Panc1 (cell line): ENCODE data around the gene TSHZ2. TPM values are rescaled to one million over a fixed set of nuclear protein-coding genes. Genes with fewer than 3 reads are reported as not detected.

ENCODE experiments used
- ATAC-seq: fragments of 200-7000 bp; cut with Tn5 transposase; 2 replicates; pipeline ENCODE4 v1.9.1; 2020; ENCODE audit warnings: mild to moderate bottlenecking, moderate library complexity
- BruUV-seq: library from RNA; stranded (reverse); fragments of 400-500 nt; replicated peaks from 2 replicates; lab custom pipeline; 2021; lab: Mats Ljungman, UMichigan
- CTCF ChIA-PET: fragments of 300-600 bp; sonication (Branson Sonifier 250); formaldehyde crosslinking; loops from one replicate; lab custom pipeline; 2022; ENCODE audit warnings: antibody characterized with exemption; lab: Charles Lee
- POLR2A ChIA-PET: fragments of 300-600 bp; sonication (Branson Sonifier 250); formaldehyde crosslinking; loops from one replicate; lab custom pipeline; 2022; ENCODE audit warnings: antibody characterized with exemption; lab: Charles Lee
- DNase-seq: peaks from one replicate; pipeline ENCODE4 v3.0.0-alpha.2; 2010; ENCODE audit warnings: low read depth, low spot score
- H3K27ac ChIP-seq: 2 replicates; pipeline ENCODE4 v1.5.1; 2011; ENCODE audit warnings: mild to moderate bottlenecking, low read length, inconsistent platforms
- H3K27me3 ChIP-seq: fragments of 200-500 bp; sonication (Bioruptor generic); 2 replicates; pipeline ENCODE4 v1.6.0; 2014; ENCODE audit warnings: low read length, inconsistent platforms; ENCODE audit not compliant: control insufficient read depth, insufficient read depth
- H3K36me3 ChIP-seq: fragments of 200-500 bp; sonication (Bioruptor generic); 2 replicates; pipeline ENCODE4 v1.5.1; 2014; ENCODE audit warnings: inconsistent platforms, mild to moderate bottlenecking, low read length, moderate library complexity; ENCODE audit not compliant: control insufficient read depth, insufficient read depth
- H3K4me1 ChIP-seq: 2 replicates; pipeline ENCODE4 v1.5.1; 2011; ENCODE audit warnings: inconsistent platforms, mild to moderate bottlenecking, low read length, moderate library complexity; ENCODE audit not compliant: control insufficient read depth, insufficient read depth
- H3K4me3 ChIP-seq, 2 experiments: 2 replicates each; pipeline ENCODE4 v1.5.1; 2011 to 2012; ENCODE audit warnings: low read depth in 2 of 2, low read length in 2 of 2, mild to moderate bottlenecking in 2 of 2, inconsistent platforms in 1 of 2, moderate library complexity in 1 of 2
- H3K9me3 ChIP-seq: fragments of 200-500 bp; sonication (Bioruptor generic); 2 replicates; pipeline ENCODE4 v1.5.1; 2014; ENCODE audit warnings: low read depth, mild to moderate bottlenecking, inconsistent platforms, low read length, moderate library complexity; ENCODE audit not compliant: control insufficient read depth, insufficient read depth
- CTCF ChIP-seq: fragments of 450-650 bp; IDR thresholded peaks from 2 replicates; pipeline ENCODE4 v1.5.1; 2017; ENCODE audit warnings: mild to moderate bottlenecking
- POLR2AphosphoS5 ChIP-seq: IDR thresholded peaks from 2 replicates; pipeline ENCODE4 v1.6.1; 2012; ENCODE audit warnings: mild to moderate bottlenecking, low read depth, low read length, moderate library complexity
- REST ChIP-seq, 2 experiments: IDR thresholded peaks; 2 replicates each; pipeline ENCODE4 v1.6.1; 2011 to 2012; ENCODE audit warnings: low read depth in 2 of 2, control low read depth in 1 of 2, low read length in 1 of 2, mild to moderate bottlenecking in 1 of 2, moderate library complexity in 1 of 2; ENCODE audit not compliant: insufficient read depth in 1 of 2
- SIN3A ChIP-seq: IDR thresholded peaks from 2 replicates; pipeline ENCODE4 v1.6.1; 2012; ENCODE audit warnings: low read depth, mild to moderate bottlenecking, low read length, moderate library complexity, borderline replicate concordance; ENCODE audit not compliant: insufficient read depth
- TCF7L2 ChIP-seq: IDR thresholded peaks from 2 replicates; pipeline ENCODE4 v1.6.1; 2011; ENCODE audit warnings: mild to moderate bottlenecking, low read depth, low read length, inconsistent platforms
- in situ Hi-C: cut with HindIII; loops from 2 replicates; pipeline ENCODE4 v1.10.0; 2016; ENCODE audit warnings: low sequenced_read_pairs, low pct_unique_long_range_greater_than_20kb
- intact Hi-C: fragments of 100-400 bp; cut with micrococcal nuclease; formaldehyde crosslinking; loops from one replicate; pipeline ENCODE4 v1.10.0; 2022; ENCODE audit not compliant: unreplicated experiment
- total RNA-seq: library from RNA; stranded (reverse); gene quantifications from one replicate; pipeline ENCODE4 v1.2.1, GENCODE V29; 2021; ENCODE audit not compliant: unreplicated experiment

Gene TSHZ2
- total RNA-seq, 1 experiment from 2014 or later, result 0.36 TPM

GRCh38 chr20:53048387-53048786 lies 76.2 kb downstream of the TSHZ2 start:
- POLR2A ChIA-PET, result no interaction called here
- TF ChIP-seq REST (IDR thresholded peaks at IDR 0.05; ENCODE audit: insufficient read depth in 1 of 2, low read depth in 2 of 2, low read length in 1 of 2), result no peak
- TF ChIP-seq CTCF, result no peak
- no peak for TF ChIP-seq SIN3A
- no peak for TF ChIP-seq TCF7L2
- no peak for TF ChIP-seq POLR2AphosphoS5
- in situ Hi-C loops, result no loop called here
- H3K4me1 ChIP-seq, result no peaks in the 10 kb centered on the region
- H3K27me3 ChIP-seq, result 0 out of 2 replicates have a peak, but pooled peaks cover 2% of the 10 kb centered on the region
- H3K27ac ChIP-seq, result no peak overlapping the region
- ATAC-seq, result no peak
- intact Hi-C loops, result no loop called here
- CTCF ChIA-PET, result no interaction called here
- no peaks in the 10 kb centered on the region for H3K36me3 ChIP-seq
- no TSS peak for BruUV-seq
- H3K9me3 ChIP-seq, result no peaks in the 10 kb centered on the region
- no peak for DNase-seq
- H3K4me3 ChIP-seq, result no peak overlapping the region

- POLR2A ChIA-PET, result no interaction called here
- H3K27me3 ChIP-seq, result peaks cover 2% of the 10 kb centered on the region; the same call in 1 of the 2 replicates
- in situ Hi-C loops, result no loop called here
Measured at GRCh38 chr20:53050338-53050737, 78.2 kb downstream of the TSHZ2 start.

More at GRCh38 chr20:53050338-53050737, 78.2 kb downstream of the TSHZ2 start:
- CTCF ChIA-PET, result no interaction called here
- BruUV-seq, result no TSS peak
- DNase-seq (no peak), ATAC-seq (no peak)
- Histone ChIP-seq H3K27ac (no peak overlapping the region), H3K4me1 (no peaks in the 10 kb centered on the region), H3K4me3 (no peak overlapping the region), H3K9me3 (no peaks in the 10 kb centered on the region), H3K36me3 (no peaks in the 10 kb centered on the region)
- TF ChIP-seq REST (IDR thresholded peaks at IDR 0.05; ENCODE audit: insufficient read depth in 1 of 2, low read depth in 2 of 2, low read length in 1 of 2), result no peak
- TF ChIP-seq CTCF, result no peak
- no peak for TF ChIP-seq SIN3A
- intact Hi-C loops, result no loop called here
